GM23338 (cell line): Measurements from ENCODE around the gene CCL20.

Experiments
- CREB1 ChIP-seq: fragments of 250-450 bp; sonication (Bioruptor Pico); IDR thresholded peaks from 2 replicates; pipeline ENCODE4 v1.5.0; 2020; ENCODE audit warnings: low read depth, mild to moderate bottlenecking, moderate library complexity
- EZH2 ChIP-seq: fragments of 200-600 bp; sonication (generic); IDR thresholded peaks from one replicate; pipeline ENCODE4 v1.8.0; 2017; ENCODE audit warnings: antibody characterized with exemption, mild to moderate bottlenecking, low read depth; ENCODE audit not compliant: unreplicated experiment
- EZH2phosphoT487 ChIP-seq: fragments of 200-600 bp; sonication (generic); IDR thresholded peaks from one replicate; pipeline ENCODE4 v1.8.1; 2018; ENCODE audit warnings: antibody characterized with exemption; ENCODE audit not compliant: unreplicated experiment
- JUNB ChIP-seq: IDR thresholded peaks from one replicate; pipeline ENCODE4 v1.6.1; 2016; ENCODE audit warnings: antibody characterized with exemption; ENCODE audit not compliant: unreplicated experiment
- NANOG ChIP-seq: IDR thresholded peaks from 2 replicates; pipeline ENCODE4 v1.6.1; 2016; ENCODE audit warnings: antibody characterized with exemption, borderline replicate concordance
- POLR2AphosphoS5 ChIP-seq: IDR thresholded peaks from 2 replicates; pipeline ENCODE4 v1.6.1; 2016; ENCODE audit warnings: antibody characterized with exemption, low read depth
- STAT1 ChIP-seq: IDR thresholded peaks from one replicate; pipeline ENCODE4 v1.6.1; 2016; ENCODE audit warnings: antibody characterized with exemption; ENCODE audit not compliant: unreplicated experiment
- ZNF114 ChIP-seq: fragments of 250-450 bp; sonication (Bioruptor Pico); IDR thresholded peaks from 2 replicates; pipeline ENCODE4 v1.5.0; 2020; ENCODE audit warnings: mild to moderate bottlenecking, moderate library complexity
- ZNF331 ChIP-seq: fragments of 250-450 bp; sonication (Bioruptor Pico); IDR thresholded peaks from 2 replicates; pipeline ENCODE4 v1.5.0; 2020; ENCODE audit warnings: low read depth, mild to moderate bottlenecking, moderate library complexity
- TF ChIP-seq, protein P1 (sequence below), 2 experiments: fragments of 200-600 bp in 1 of 2; sonication (generic) in 1 of 2; conservative IDR thresholded peaks; 2 replicates each; pipeline versions ENCODE4 v1.5.1 to v1.6.1; 2016 to 2017; ENCODE audit warnings: antibody characterized with exemption in 2 of 2, low read depth in 2 of 2, mild to moderate bottlenecking in 2 of 2, moderate library complexity in 1 of 2
- TF ChIP-seq, protein P2 (sequence below): IDR thresholded peaks from one replicate; pipeline ENCODE4 v1.6.1; 2018; ENCODE audit warnings: antibody characterized with exemption; ENCODE audit not compliant: unreplicated experiment
- TF ChIP-seq, protein P3 (sequence below): IDR thresholded peaks from 2 replicates; pipeline ENCODE4 v1.6.1; 2016; ENCODE audit warnings: antibody characterized with exemption
- TF ChIP-seq, protein P4 (sequence below): fragments of 250-450 bp; sonication (Bioruptor Pico); IDR thresholded peaks from 2 replicates; pipeline ENCODE4 v1.5.0; 2020; ENCODE audit warnings: mild to moderate bottlenecking, moderate library complexity

DNA sequence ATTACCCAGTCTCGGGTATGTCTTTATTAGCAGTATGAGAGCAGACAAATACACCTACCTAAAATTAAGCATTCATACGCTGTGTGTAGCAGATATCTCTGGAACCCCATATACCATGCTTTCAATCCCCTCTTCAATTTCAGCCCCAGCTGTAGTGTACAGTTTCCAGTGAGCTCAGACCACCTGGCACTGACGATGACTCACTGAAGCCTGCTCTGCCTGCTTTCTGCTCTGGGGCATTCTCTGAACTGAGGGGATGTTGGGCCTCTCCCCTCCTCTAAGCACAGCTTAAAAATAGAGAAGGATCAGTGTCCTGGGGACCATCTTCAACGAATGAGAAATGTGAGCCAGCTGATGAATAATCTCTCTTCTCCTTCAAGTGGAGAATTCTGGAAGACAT, 8.7 kb upstream of the CCL20 start:
- no peak for TF ChIP-seq EZH2phosphoT487
- TF ChIP-seq, protein P1, sequence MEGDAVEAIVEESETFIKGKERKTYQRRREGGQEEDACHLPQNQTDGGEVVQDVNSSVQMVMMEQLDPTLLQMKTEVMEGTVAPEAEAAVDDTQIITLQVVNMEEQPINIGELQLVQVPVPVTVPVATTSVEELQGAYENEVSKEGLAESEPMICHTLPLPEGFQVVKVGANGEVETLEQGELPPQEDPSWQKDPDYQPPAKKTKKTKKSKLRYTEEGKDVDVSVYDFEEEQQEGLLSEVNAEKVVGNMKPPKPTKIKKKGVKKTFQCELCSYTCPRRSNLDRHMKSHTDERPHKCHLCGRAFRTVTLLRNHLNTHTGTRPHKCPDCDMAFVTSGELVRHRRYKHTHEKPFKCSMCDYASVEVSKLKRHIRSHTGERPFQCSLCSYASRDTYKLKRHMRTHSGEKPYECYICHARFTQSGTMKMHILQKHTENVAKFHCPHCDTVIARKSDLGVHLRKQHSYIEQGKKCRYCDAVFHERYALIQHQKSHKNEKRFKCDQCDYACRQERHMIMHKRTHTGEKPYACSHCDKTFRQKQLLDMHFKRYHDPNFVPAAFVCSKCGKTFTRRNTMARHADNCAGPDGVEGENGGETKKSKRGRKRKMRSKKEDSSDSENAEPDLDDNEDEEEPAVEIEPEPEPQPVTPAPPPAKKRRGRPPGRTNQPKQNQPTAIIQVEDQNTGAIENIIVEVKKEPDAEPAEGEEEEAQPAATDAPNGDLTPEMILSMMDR (conservative IDR thresholded peaks at IDR 0.05; ENCODE audit: low read depth in 2 of 2): no peak
- TF ChIP-seq, protein P2, sequence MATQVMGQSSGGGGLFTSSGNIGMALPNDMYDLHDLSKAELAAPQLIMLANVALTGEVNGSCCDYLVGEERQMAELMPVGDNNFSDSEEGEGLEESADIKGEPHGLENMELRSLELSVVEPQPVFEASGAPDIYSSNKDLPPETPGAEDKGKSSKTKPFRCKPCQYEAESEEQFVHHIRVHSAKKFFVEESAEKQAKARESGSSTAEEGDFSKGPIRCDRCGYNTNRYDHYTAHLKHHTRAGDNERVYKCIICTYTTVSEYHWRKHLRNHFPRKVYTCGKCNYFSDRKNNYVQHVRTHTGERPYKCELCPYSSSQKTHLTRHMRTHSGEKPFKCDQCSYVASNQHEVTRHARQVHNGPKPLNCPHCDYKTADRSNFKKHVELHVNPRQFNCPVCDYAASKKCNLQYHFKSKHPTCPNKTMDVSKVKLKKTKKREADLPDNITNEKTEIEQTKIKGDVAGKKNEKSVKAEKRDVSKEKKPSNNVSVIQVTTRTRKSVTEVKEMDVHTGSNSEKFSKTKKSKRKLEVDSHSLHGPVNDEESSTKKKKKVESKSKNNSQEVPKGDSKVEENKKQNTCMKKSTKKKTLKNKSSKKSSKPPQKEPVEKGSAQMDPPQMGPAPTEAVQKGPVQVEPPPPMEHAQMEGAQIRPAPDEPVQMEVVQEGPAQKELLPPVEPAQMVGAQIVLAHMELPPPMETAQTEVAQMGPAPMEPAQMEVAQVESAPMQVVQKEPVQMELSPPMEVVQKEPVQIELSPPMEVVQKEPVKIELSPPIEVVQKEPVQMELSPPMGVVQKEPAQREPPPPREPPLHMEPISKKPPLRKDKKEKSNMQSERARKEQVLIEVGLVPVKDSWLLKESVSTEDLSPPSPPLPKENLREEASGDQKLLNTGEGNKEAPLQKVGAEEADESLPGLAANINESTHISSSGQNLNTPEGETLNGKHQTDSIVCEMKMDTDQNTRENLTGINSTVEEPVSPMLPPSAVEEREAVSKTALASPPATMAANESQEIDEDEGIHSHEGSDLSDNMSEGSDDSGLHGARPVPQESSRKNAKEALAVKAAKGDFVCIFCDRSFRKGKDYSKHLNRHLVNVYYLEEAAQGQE: no peak
- TF ChIP-seq EZH2: no peak
- TF ChIP-seq POLR2AphosphoS5: no peak
- no peak for TF ChIP-seq JUNB
- no peak for TF ChIP-seq STAT1
- no peak for TF ChIP-seq CREB1 (CRISPR knock-in tag)
- TF ChIP-seq, protein P3, sequence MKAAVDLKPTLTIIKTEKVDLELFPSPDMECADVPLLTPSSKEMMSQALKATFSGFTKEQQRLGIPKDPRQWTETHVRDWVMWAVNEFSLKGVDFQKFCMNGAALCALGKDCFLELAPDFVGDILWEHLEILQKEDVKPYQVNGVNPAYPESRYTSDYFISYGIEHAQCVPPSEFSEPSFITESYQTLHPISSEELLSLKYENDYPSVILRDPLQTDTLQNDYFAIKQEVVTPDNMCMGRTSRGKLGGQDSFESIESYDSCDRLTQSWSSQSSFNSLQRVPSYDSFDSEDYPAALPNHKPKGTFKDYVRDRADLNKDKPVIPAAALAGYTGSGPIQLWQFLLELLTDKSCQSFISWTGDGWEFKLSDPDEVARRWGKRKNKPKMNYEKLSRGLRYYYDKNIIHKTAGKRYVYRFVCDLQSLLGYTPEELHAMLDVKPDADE: no peak
- TF ChIP-seq ZNF331 (CRISPR knock-in tag): no peak
- TF ChIP-seq ZNF114 (CRISPR knock-in tag): no peak
- TF ChIP-seq, protein P4, sequence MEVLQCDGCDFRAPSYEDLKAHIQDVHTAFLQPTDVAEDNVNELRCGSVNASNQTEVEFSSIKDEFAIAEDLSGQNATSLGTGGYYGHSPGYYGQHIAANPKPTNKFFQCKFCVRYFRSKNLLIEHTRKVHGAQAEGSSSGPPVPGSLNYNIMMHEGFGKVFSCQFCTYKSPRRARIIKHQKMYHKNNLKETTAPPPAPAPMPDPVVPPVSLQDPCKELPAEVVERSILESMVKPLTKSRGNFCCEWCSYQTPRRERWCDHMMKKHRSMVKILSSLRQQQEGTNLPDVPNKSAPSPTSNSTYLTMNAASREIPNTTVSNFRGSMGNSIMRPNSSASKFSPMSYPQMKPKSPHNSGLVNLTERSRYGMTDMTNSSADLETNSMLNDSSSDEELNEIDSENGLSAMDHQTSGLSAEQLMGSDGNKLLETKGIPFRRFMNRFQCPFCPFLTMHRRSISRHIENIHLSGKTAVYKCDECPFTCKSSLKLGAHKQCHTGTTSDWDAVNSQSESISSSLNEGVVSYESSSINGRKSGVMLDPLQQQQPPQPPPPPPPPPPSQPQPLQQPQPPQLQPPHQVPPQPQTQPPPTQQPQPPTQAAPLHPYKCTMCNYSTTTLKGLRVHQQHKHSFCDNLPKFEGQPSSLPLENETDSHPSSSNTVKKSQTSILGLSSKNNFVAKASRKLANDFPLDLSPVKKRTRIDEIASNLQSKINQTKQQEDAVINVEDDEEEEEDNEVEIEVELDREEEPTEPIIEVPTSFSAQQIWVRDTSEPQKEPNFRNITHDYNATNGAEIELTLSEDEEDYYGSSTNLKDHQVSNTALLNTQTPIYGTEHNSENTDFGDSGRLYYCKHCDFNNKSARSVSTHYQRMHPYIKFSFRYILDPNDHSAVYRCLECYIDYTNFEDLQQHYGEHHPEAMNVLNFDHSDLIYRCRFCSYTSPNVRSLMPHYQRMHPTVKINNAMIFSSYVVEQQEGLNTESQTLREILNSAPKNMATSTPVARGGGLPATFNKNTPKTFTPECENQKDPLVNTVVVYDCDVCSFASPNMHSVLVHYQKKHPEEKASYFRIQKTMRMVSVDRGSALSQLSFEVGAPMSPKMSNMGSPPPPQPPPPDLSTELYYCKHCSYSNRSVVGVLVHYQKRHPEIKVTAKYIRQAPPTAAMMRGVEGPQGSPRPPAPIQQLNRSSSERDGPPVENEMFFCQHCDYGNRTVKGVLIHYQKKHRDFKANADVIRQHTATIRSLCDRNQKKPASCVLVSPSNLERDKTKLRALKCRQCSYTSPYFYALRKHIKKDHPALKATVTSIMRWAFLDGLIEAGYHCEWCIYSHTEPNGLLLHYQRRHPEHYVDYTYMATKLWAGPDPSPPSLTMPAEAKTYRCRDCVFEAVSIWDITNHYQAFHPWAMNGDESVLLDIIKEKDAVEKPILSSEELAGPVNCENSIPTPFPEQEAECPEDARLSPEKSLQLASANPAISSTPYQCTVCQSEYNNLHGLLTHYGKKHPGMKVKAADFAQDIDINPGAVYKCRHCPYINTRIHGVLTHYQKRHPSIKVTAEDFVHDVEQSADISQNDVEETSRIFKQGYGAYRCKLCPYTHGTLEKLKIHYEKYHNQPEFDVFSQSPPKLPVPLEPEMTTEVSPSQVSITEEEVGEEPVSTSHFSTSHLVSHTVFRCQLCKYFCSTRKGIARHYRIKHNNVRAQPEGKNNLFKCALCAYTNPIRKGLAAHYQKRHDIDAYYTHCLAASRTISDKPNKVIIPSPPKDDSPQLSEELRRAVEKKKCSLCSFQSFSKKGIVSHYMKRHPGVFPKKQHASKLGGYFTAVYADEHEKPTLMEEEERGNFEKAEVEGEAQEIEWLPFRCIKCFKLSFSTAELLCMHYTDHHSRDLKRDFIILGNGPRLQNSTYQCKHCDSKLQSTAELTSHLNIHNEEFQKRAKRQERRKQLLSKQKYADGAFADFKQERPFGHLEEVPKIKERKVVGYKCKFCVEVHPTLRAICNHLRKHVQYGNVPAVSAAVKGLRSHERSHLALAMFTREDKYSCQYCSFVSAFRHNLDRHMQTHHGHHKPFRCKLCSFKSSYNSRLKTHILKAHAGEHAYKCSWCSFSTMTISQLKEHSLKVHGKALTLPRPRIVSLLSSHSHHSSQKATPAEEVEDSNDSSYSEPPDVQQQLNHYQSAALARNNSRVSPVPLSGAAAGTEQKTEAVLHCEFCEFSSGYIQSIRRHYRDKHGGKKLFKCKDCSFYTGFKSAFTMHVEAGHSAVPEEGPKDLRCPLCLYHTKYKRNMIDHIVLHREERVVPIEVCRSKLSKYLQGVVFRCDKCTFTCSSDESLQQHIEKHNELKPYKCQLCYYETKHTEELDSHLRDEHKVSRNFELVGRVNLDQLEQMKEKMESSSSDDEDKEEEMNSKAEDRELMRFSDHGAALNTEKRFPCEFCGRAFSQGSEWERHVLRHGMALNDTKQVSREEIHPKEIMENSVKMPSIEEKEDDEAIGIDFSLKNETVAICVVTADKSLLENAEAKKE (CRISPR knock-in tag): no peak
- TF ChIP-seq NANOG: no peak
